ENCODE measurements around the gene BEGAIN. TPM values are rescaled to one million over a fixed set of nuclear protein-coding genes. Genes with fewer than 3 reads are reported as not detected.

BEGAIN gene
- total and polyA plus RNA-seq, 12 donors, result 0.20 to 4.3 (median 0.83) TPM

GRCh38 chr14:100554696-100555320 is 32.4 kb downstream of the BEGAIN start:
- Histone ChIP-seq H3K36me3 (no peaks in the 10 kb centered on the region), H3K4me3 (no peak overlapping the region), H3K9me3 (no peaks in the 10 kb centered on the region), H3K4me1 (peaks cover 0 to 8% (median 0%) of the 10 kb centered on the region in 9 donors), H3K27me3 (peaks cover 0 to 11% (median 0%) of the 10 kb centered on the region in 7 donors), H3K27ac (no peak overlapping the region)
- intact Hi-C loops (cut with DNase I), result no loop called here
- no peak for DNase-seq
- TF ChIP-seq, protein P1, sequence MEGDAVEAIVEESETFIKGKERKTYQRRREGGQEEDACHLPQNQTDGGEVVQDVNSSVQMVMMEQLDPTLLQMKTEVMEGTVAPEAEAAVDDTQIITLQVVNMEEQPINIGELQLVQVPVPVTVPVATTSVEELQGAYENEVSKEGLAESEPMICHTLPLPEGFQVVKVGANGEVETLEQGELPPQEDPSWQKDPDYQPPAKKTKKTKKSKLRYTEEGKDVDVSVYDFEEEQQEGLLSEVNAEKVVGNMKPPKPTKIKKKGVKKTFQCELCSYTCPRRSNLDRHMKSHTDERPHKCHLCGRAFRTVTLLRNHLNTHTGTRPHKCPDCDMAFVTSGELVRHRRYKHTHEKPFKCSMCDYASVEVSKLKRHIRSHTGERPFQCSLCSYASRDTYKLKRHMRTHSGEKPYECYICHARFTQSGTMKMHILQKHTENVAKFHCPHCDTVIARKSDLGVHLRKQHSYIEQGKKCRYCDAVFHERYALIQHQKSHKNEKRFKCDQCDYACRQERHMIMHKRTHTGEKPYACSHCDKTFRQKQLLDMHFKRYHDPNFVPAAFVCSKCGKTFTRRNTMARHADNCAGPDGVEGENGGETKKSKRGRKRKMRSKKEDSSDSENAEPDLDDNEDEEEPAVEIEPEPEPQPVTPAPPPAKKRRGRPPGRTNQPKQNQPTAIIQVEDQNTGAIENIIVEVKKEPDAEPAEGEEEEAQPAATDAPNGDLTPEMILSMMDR (IDR thresholded peaks at IDR 0.05), result no peak
- 87 to 88% methylated on average over 17 of the region's 17 CpGs for WGBS, 2 donors
- no peak for ATAC-seq

DNA sequence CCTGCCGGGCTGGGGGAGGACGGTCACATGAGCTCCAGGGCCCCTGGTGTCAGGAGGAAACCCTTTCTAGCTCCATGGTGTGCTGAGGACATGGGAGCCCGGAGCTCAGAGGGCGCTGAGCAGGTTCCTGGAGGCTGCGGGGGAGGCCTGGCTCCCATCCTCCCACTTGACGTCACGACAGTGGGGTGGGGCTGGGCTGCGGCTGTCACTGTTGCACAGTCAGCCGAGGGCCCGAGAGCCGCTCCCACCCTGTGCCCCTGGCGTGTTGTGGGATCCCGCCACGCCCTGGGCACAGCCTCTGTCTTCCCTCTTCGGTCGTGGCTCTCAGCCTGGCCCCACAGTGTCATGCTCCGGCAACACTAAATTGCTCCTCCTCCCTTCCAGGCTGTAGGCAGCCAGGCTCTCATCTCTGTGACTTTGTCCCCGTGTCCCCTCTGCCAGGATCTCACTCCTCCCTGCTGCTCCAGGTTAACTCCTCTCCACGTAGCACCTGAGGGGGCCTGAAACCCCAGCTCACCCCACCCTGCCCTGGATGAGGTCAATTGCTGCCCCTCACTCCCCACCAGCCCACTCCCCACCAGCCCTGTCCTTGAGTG is 33.0 kb downstream of the BEGAIN start:
- H3K27ac ChIP-seq, result no peak overlapping the region
- TF ChIP-seq, protein P1 (IDR thresholded peaks at IDR 0.05), result no peak
- intact Hi-C loops (cut with DNase I), result no loop called here
- peak overlapping the region in 2 of 10 donors; percentile 4 to 8 for H3K4me3 ChIP-seq
- H3K27me3 ChIP-seq, result peaks cover 0 to 5% (median 0%) of the 10 kb centered on the region in 7 donors
- DNase-seq, result peak; percentile 43 to 62
- peaks cover 0 to 8% (median 0%) of the 10 kb centered on the region in 9 donors for H3K4me1 ChIP-seq
- H3K9me3 ChIP-seq, result no peaks in the 10 kb centered on the region
- 35 to 40% methylated on average over 19 of the region's 19 CpGs for WGBS, 2 donors
- no peaks in the 10 kb centered on the region for H3K36me3 ChIP-seq
- ATAC-seq, result peak; percentile 34 to 80 (median 56)

- Histone ChIP-seq H3K27ac (no peak overlapping the region), H3K4me3 (no peak overlapping the region), H3K4me1 (peaks cover 0 to 9% (median 0%) of the 10 kb centered on the region in 9 donors), H3K36me3 (no peaks in the 10 kb centered on the region), H3K27me3 (peaks cover 0 to 3% (median 0%) of the 10 kb centered on the region in 7 donors), H3K9me3 (no peaks in the 10 kb centered on the region)
- TF ChIP-seq, protein P1 (IDR thresholded peaks at IDR 0.05), result no peak
- DNase-seq (no peak), ATAC-seq (no peak)
- WGBS, 2 donors, result 87 to 92% methylated on average over 5 of the region's 5 CpGs
- intact Hi-C loops (cut with DNase I), result no loop called here
These were observed 33.7 kb downstream of the BEGAIN start for GRCh38 chr14:100553471-100553870.

- Histone ChIP-seq H3K4me1 (peaks cover 0 to 14% (median 5%) of the 10 kb centered on the region in 9 donors), H3K4me3 (no peak overlapping the region), H3K9me3 (no peaks in the 10 kb centered on the region), H3K36me3 (no peaks in the 10 kb centered on the region), H3K27ac (no peak overlapping the region), H3K27me3 (peaks cover 0 to 3% (median 0%) of the 10 kb centered on the region in 7 donors)
- no peak for DNase-seq
- 76 to 79% methylated on average over 16 of the region's 16 CpGs for WGBS, 2 donors
- TF ChIP-seq, protein P1 (IDR thresholded peaks at IDR 0.05), result no peak
- intact Hi-C loops (cut with DNase I), result no loop called here
- no peak for ATAC-seq
These were observed 34.6 kb downstream of the BEGAIN start for GRCh38 chr14:100552524-100553125.
